ENCODE data around the gene FSD1L.

DNA sequence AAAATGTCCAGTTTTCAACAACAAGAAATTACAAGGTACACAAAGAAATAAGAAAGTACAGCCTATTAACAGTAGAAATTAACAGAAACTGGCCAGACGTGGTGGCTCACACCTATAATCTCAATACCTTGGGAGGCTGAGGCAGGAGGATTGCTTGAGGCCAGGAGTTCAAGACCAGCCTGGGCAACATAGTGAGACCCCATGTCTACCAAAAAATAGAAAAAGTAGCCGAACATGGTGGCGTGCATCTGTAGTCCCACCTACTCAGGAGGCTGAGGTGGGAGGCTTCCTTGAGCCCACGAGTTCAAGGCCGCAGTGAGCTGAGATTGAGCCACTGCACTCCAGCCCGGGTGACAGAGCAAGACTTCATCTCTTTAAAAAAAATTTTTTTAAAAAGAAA lies 41.5 kb upstream of the FSD1L start:
- no peak for TF ChIP-seq POLR2A (IDR thresholded peaks at IDR 0.05)
- TF ChIP-seq, protein P1, sequence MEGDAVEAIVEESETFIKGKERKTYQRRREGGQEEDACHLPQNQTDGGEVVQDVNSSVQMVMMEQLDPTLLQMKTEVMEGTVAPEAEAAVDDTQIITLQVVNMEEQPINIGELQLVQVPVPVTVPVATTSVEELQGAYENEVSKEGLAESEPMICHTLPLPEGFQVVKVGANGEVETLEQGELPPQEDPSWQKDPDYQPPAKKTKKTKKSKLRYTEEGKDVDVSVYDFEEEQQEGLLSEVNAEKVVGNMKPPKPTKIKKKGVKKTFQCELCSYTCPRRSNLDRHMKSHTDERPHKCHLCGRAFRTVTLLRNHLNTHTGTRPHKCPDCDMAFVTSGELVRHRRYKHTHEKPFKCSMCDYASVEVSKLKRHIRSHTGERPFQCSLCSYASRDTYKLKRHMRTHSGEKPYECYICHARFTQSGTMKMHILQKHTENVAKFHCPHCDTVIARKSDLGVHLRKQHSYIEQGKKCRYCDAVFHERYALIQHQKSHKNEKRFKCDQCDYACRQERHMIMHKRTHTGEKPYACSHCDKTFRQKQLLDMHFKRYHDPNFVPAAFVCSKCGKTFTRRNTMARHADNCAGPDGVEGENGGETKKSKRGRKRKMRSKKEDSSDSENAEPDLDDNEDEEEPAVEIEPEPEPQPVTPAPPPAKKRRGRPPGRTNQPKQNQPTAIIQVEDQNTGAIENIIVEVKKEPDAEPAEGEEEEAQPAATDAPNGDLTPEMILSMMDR (IDR thresholded peaks at IDR 0.05) = no peak

Data from Peyer's patch (tissue), 4 donors.